Measurements from ENCODE around the gene AZIN2.
"Not testable (repeated sequence)": the region's sequence is repeated elsewhere in the genome, so short reads cannot be mapped to it uniquely, and the experiment has no call there.

AZIN2 gene

GRCh38 chr1:33094971-33095604, 14.1 kb downstream of the AZIN2 start:
- no peak for DNase-seq (ENCODE audit: low read depth)

DNA sequence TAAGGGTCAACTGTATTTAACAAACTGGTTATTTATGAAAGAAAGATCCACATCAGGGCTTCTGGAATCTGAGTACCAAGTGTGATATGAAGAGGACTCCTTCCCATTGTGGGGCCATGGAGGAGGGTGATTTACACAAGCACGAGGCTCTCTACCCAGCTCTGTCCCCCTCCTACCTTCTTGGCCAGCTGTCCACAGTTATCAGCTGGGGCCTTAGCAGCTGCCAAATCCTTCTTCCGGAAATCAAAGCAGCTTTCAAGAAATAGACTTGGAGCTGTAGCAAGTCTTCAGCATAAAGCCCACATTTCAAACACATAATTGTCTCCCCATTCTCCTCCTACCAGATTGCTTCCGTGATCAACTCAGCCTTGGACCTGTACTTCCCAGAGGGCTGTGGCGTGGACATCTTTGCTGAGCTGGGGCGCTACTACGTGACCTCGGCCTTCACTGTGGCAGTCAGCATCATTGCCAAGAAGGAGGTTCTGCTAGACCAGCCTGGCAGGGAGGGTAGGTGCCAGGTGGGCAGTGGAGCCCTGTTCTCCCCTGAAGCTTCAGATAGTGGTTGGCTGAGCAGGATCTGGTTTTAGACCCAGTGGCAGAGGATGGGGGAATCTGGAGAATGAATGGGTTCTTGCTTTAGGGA, 15.5 kb downstream of the AZIN2 start:
- no peak for DNase-seq (ENCODE audit: low read depth)

- no peak for DNase-seq (ENCODE audit: low read depth)
Observed at GRCh38 chr1:33097137-33097611, 16.2 kb downstream of the AZIN2 start.

DNA sequence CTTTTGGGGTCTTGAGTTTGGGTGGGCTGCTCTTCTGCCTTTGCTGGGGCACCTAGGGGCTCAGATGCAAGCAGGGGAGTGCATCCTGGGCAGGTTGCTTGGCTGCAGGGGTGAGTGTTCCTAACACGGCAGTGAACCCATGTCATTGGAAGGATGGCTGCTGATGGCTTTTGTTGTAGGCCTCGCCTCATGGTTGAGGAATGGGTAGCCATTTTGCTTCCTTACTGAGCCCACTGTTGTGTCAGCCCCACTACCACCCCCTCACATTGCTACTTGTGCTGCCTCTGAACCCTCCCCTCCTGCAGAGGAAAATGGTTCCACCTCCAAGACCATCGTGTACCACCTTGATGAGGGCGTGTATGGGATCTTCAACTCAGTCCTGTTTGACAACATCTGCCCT, 16.8 kb downstream of the AZIN2 start:
- DNase-seq (ENCODE audit: low read depth): no peak

DNA sequence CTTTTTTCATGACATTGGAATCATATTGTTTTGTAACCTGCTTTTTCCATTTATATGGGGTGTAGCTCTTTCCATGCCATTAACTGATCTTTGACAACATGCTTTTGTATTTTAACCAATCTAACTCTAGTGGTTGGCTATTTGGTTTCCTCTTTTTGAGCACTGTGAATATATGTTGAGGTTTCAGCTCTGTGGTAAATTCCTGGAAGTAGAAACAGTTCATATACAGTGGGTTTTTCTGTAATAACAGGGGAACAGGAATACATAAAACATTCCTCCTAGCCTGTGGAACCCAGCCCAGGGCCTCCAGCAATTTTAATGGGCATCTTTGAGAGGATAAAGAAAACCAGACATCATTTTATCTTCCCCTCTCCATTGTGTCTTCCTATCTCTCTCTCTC, 17.4 kb downstream of the AZIN2 start:
- no peak for DNase-seq (ENCODE audit: low read depth)

GRCh38 chr1:33099290-33100118, 18.6 kb downstream of the AZIN2 start:
- DNase-seq (ENCODE audit: low read depth): peak; percentile 100

DNA sequence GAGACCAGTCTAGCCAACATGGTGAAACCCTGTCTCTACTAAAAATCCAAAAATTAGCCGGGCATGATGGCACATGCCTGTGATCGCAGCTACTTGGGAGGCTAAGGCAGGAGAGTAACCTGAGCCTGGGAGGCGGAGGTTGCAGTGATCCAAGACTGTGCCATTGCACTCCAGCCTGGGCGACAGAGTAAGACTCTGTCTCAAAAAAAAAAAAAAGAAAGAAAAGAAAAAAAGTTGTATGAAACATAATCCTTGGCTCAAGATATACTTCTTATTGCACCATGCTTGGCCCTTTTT, 19.1 kb downstream of the AZIN2 start:
- DNase-seq (ENCODE audit: low read depth): not testable (repeated sequence)

DNA sequence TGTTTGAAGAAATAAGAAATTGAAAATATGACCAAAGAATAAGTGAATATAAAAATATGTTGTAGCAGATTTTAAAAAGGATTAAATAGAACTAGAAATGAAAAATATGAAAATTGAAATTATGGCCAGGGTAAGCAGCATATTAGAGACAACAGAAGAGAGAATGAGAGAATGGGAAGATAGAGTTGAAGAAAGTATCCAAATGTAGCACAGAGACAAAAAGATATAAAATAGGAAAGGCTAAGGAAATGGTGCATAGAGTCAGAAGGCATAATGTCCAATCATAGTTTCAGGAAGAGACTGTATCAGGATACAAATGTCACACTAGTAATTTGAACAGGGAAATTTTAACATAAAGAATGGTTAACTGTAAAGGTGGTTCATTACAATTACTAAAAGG, 29.5 kb downstream of the AZIN2 start:
- no peak for DNase-seq (ENCODE audit: low read depth)

DNA sequence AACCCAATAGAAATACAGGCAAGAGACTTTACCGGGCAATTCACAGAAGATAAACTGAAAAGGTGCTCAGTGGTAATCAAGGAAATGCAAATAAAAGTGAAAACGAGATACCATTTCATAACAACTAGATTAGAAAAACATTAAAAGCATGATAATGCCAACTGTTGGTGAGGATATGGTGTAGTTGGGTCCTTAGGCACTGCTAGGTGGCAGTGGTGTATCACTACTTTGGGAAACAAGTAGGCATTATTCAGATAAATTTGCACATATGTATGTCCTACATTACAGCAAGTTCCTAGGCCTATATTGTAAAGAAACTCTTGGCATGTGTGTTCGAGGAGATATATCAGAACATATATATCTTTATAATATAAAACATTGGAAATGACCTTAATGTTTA, 31.0 kb downstream of the AZIN2 start:
- no peak for DNase-seq (ENCODE audit: low read depth)

DNA sequence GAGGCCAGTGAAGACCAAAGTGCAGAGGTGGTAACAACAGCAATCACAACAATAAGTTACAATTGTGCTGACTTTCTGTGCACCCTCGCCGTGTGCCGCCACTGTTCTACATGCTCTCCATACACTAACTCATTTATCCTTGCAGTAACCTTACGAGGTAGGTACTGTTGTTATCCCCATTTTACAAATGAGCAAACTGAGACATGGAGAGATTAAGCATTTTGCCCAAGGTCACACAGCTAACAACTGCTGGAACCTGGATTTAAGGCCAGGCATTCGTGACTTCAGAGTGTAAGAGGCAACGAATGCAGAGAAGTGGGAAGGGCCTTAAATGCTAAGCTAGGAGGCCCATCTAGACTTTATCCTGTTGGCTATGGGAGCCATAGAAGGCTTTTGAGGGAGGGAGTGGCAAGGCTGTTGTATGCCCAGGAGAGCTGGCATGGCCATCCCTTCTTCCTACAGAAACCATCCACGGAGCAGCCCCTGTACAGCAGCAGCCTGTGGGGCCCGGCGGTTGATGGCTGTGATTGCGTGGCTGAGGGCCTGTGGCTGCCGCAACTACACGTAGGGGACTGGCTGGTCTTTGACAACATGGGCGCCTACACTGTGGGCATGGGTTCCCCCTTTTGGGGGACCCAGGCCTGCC, 36.6 kb downstream of the AZIN2 start:
- DNase-seq (ENCODE audit: low read depth): no peak

DNA sequence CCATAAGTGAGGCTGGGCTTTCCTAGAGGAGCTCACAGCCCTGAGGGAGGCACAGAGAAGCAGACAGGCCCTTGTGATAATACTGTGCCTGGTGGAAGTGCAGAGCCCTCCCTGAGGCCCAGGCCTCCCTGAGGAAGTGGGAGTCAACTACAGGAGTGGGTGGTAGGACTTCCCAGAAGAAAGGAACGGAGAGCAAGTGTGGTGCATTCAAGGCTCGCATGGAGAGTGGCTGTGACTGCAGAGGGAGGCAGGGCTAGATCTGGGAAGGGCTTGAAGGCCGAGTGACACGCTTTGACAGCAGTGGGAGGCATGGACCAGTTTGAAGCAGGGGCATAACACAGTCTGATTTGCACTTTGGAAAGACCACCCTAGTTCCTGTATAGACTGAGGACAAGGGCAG, 37.3 kb downstream of the AZIN2 start:
- no peak for DNase-seq (ENCODE audit: low read depth)

DNA sequence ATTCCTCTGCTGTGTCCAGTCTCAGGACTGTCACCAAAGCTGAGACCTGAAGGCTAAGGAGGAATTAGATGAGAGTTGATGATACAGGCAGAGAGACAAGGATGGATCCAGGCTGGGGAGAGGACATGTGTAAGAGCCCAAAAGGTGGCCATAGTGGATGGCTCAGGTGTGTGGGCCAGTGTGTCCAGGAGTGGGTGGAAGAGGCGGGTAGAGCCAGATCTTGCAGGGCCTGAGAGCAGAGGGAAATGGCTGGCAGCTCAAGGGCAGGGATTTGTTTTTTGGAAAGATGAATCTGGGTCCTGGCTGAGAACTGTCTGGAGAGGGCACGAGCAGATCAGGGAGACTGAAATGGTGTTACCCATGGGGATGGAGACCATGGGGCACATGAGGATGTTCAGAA, 38.1 kb downstream of the AZIN2 start:
- no peak for DNase-seq (ENCODE audit: low read depth)

- DNase-seq (ENCODE audit: low read depth): no peak
Observed at GRCh38 chr1:33119532-33120217, 38.7 kb downstream of the AZIN2 start.

DNA sequence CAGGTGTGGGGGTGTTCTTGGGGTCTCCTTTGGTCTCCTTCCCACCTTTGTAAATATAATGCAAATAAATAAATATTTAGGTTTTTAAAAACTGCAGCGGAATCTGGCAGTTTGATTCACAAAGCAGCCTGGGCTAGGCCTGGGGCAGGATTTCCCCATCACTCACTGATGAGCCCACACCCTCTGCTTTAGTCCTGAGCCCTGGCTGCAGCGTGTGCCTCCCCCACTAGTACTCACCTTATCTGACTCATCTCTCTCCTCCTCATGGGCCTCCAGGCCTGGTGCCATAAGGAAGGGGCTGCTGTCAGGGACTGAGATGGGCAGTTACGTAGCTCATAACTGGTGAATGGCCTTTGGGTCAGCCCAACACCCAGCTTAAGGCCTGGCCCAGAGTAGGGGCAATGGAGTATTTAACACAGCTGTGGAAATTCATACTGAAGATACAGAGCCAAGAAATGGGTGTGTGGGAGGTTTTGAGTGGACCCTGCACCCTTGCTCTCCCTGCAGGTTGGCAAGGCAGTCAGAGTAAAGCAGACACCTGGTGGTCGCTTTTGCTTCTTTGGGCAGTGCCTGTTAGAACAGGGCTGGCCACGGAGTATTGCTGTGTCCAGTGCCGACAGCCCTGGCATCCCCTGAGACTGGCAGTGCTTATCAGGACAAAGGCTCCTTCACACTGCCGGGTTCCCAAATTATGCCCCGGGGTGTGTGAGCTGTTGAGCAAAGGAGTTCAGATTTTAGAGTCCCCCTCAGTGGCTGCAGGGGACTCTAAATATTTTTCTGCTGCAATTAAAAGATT, 39.7 kb downstream of the AZIN2 start:
- DNase-seq (ENCODE audit: low read depth): no peak

GRCh38 chr1:33121728-33122127, 40.8 kb downstream of the AZIN2 start:
- no peak for DNase-seq (ENCODE audit: low read depth)

- no peak for DNase-seq (ENCODE audit: low read depth)
Observed at GRCh38 chr1:33122483-33123178, 41.7 kb downstream of the AZIN2 start.

DNA sequence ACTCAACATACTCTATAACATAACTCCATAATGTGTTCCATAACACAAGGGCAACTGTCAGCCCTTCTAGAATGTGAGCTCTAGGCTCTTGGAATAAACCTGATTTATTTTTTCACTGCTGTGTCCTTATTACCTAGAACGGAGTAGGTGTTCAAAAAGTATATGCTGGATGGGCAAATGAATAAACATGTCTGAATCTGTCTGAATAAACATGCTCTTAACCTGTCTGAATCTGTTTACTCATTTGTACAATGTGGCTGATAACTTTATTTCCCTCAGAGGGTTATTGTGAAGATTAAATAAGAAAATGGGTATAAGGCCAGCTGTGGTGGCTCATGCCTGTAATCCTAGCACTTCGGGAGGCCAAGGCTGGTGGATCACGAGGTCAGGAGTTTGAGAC, 42.3 kb downstream of the AZIN2 start:
- no peak for DNase-seq (ENCODE audit: low read depth)

GRCh38 chr1:33124647-33125046, 43.7 kb downstream of the AZIN2 start:
- DNase-seq (ENCODE audit: low read depth): not testable (repeated sequence)

DNA sequence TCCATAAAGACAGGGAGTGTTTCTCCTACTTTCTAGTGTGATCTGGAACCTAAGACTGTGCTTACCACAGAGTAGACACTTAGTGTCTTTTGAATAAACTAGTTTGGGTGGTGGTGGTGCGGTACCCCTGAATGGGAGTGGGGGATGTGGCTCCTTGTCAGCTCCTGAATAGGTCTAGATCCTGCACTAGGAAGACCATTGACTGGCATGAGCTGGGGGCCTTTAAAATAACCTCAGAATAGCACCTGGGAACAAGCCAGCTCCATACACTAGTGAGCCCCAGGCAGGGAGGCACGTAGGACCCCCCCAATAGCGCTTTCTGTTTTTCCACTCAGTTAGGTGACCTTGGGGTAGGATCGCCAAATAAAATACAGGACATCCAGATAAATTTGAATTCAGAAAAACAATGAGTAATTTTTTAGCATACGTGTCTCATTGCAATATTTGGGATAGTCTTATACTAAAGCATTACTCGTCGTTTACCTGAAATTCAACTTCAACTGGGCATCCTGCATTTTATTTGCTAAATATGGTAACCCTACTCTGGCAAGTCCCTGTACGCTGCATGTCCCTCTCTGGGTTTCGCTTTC, 45.6 kb downstream of the AZIN2 start:
- no peak for DNase-seq (ENCODE audit: low read depth)

Measured in GM04503 (cell line).